Suprapubic skin (tissue), 4 donors: Measurements from ENCODE around the gene ARHGEF25. TPM values are rescaled to one million over a fixed set of nuclear protein-coding genes. Genes with fewer than 3 reads are reported as not detected.

Experiments
- DNase-seq, 2 donors: peaks; one replicate each; pipeline ENCODE4 v3.0.0-alpha.2; 2019; ENCODE audit warnings: low spot score in 2 of 2
- H3K27ac ChIP-seq: fragments of 200-600 bp; sonication (generic); one replicate; pipeline ENCODE4 v1.5.1; 2019
- H3K27me3 ChIP-seq: fragments of 200-600 bp; sonication (generic); one replicate; pipeline ENCODE4 v1.5.1; 2019
- H3K36me3 ChIP-seq: fragments of 200-600 bp; sonication (generic); one replicate; pipeline ENCODE4 v1.5.1; 2019
- H3K4me1 ChIP-seq: fragments of 200-600 bp; sonication (generic); one replicate; pipeline ENCODE4 v1.5.1; 2019
- H3K4me3 ChIP-seq: fragments of 200-600 bp; sonication (generic); one replicate; pipeline ENCODE4 v1.5.1; 2019; ENCODE audit warnings: mild to moderate bottlenecking
- H3K9me3 ChIP-seq: fragments of 200-600 bp; sonication (generic); one replicate; pipeline ENCODE4 v1.5.1; 2019
- CTCF ChIP-seq, 2 donors: fragments of 200-600 bp in 1 of 2; fragments of 450-650 bp in 1 of 2; sonication (generic) in 1 of 2; IDR thresholded peaks; one replicate each; pipeline ENCODE4 v1.5.1; 2016 to 2019; ENCODE audit warnings: antibody characterized with exemption in 2 of 2, mild to moderate bottlenecking in 1 of 2, moderate library complexity in 1 of 2
- EP300 ChIP-seq: sonication (generic); formaldehyde crosslinking; IDR thresholded peaks from one replicate; pipeline ENCODE4 v1.6.1; 2017; ENCODE audit warnings: antibody characterized with exemption
- POLR2A ChIP-seq, 2 donors: fragments of 450-650 bp; IDR thresholded peaks; one replicate each; pipeline ENCODE4 v1.6.1; 2017; ENCODE audit warnings: antibody characterized with exemption in 2 of 2, mild to moderate bottlenecking in 2 of 2, moderate library complexity in 2 of 2
- POLR2AphosphoS5 ChIP-seq, 3 donors: sonication (generic); formaldehyde crosslinking; IDR thresholded peaks; one replicate each; pipeline ENCODE4 v1.6.1; 2017; ENCODE audit warnings: antibody characterized with exemption in 3 of 3
- WGBS: methylation state at CpG from one replicate; pipeline ENCODE4 v1.1.5; 2018; 5-methylcytosine and 5-hydroxymethylcytosine counted together
- total RNA-seq, 4 donors: library from RNA; depleted of rRNA; stranded (reverse); fragments of >200 nt; gene quantifications; one replicate each; pipeline ENCODE4 v1.1.0, GENCODE V29; 2016

The ARHGEF25 gene
- total RNA-seq, 4 donors from 2014 or later = 4.0 to 13.3 (median 7.9) TPM

- TF ChIP-seq CTCF (IDR thresholded peaks at IDR 0.05) (no peak), POLR2AphosphoS5 (IDR thresholded peaks at IDR 0.05) (no peak), EP300 (no peak), POLR2A (IDR thresholded peaks at IDR 0.05) (no peak)
- Histone ChIP-seq H3K9me3 (no peaks in the 10 kb centered on the region), H3K27me3 (peaks cover 91% of the 10 kb centered on the region), H3K27ac (no peak overlapping the region), H3K4me3 (no peak overlapping the region), H3K4me1 (peaks cover 13% of the 10 kb centered on the region), H3K36me3 (no peaks in the 10 kb centered on the region)
- DNase-seq = peak in 1 of 2 donors; percentile 37
- whole genome bisulfite sequencing = 32% methylated on average over 9 of the region's 9 CpGs
These were observed 15.7 kb downstream of the ARHGEF25 start for GRCh38 chr12:57626921-57627445.

- TF ChIP-seq EP300 (no peak), CTCF (IDR thresholded peaks at IDR 0.05) (no peak), POLR2AphosphoS5 (IDR thresholded peaks at IDR 0.05) (no peak), POLR2A (IDR thresholded peaks at IDR 0.05) (no peak)
- 35% methylated on average over 14 of the region's 67 CpGs for WGBS
- Histone ChIP-seq H3K9me3 (no peaks in the 10 kb centered on the region), H3K27me3 (peaks cover 91% of the 10 kb centered on the region), H3K27ac (no peak overlapping the region), H3K4me3 (peak overlapping the region; percentile 27), H3K36me3 (no peaks in the 10 kb centered on the region), H3K4me1 (peaks cover 20% of the 10 kb centered on the region)
- DNase-seq = peak; percentile 60 to 81
These were observed 16.5 kb downstream of the ARHGEF25 start for GRCh38 chr12:57627501-57628279.

- H3K4me1 ChIP-seq = peaks cover 29% of the 10 kb centered on the region
- H3K27ac ChIP-seq = no peak overlapping the region
- peaks cover 92% of the 10 kb centered on the region for H3K27me3 ChIP-seq
- 72% methylated on average over 28 of the region's 29 CpGs for WGBS
- H3K4me3 ChIP-seq = no peak overlapping the region
- H3K36me3 ChIP-seq = no peaks in the 10 kb centered on the region
- TF ChIP-seq CTCF (IDR thresholded peaks at IDR 0.05) = no peak
- no peak for TF ChIP-seq POLR2A (IDR thresholded peaks at IDR 0.05)
- TF ChIP-seq POLR2AphosphoS5 (IDR thresholded peaks at IDR 0.05) = no peak
- TF ChIP-seq EP300 = no peak
- peak in 1 of 2 donors; percentile 76 for DNase-seq
- H3K9me3 ChIP-seq = no peaks in the 10 kb centered on the region
These were observed 17.3 kb downstream of the ARHGEF25 start for GRCh38 chr12:57628280-57629191.

- Histone ChIP-seq H3K27ac (no peak overlapping the region), H3K4me3 (no peak overlapping the region), H3K27me3 (peaks cover 85% of the 10 kb centered on the region), H3K4me1 (peaks cover 29% of the 10 kb centered on the region), H3K9me3 (no peaks in the 10 kb centered on the region), H3K36me3 (no peaks in the 10 kb centered on the region)
- 79% methylated on average over 5 of the region's 5 CpGs for WGBS
- no peak for TF ChIP-seq POLR2A (IDR thresholded peaks at IDR 0.05)
- no peak for TF ChIP-seq EP300
- no peak for TF ChIP-seq CTCF (IDR thresholded peaks at IDR 0.05)
- TF ChIP-seq POLR2AphosphoS5 (IDR thresholded peaks at IDR 0.05) = no peak
- peak in 1 of 2 donors; percentile 72 for DNase-seq
These were observed 18.7 kb downstream of the ARHGEF25 start for GRCh38 chr12:57629897-57630471.
